WERI-Rb-1 (cell line): ENCODE data around the gene EEFSEC.

Experiments used
- DNase-seq: peaks from one replicate; pipeline ENCODE4 v3.0.0-alpha.2; 2020
- H3K27ac ChIP-seq: fragments of 250-450 bp; sonication (Bioruptor Pico); 2 replicates; pipeline ENCODE4 v1.5.1; 2020; ENCODE audit warnings: mild to moderate bottlenecking, moderate library complexity
- H3K27me3 ChIP-seq: fragments of 250-450 bp; sonication (Bioruptor Pico); 2 replicates; pipeline ENCODE4 v1.5.1; 2021; ENCODE audit warnings: mild to moderate bottlenecking, low read depth, moderate library complexity; ENCODE audit not compliant: insufficient read depth, severe bottlenecking
- H3K36me3 ChIP-seq: fragments of 250-450 bp; sonication (Bioruptor Pico); 2 replicates; pipeline ENCODE4 v1.5.1; 2020; ENCODE audit warnings: mild to moderate bottlenecking, moderate library complexity
- H3K4me3 ChIP-seq: 2 replicates; pipeline ENCODE4 v1.5.1; 2011; ENCODE audit warnings: low read depth, mild to moderate bottlenecking, control low read depth, low read length
- H3K9me3 ChIP-seq: fragments of 250-450 bp; sonication (Bioruptor Pico); 2 replicates; pipeline ENCODE4 v1.5.1; 2021; ENCODE audit warnings: mild to moderate bottlenecking, moderate library complexity; ENCODE audit not compliant: severe bottlenecking
- TF ChIP-seq, protein P1 (sequence below): IDR thresholded peaks from 2 replicates; pipeline ENCODE4 v1.5.1; 2011; ENCODE audit warnings: low read depth, mild to moderate bottlenecking, control low read depth, inconsistent platforms, low read length

EEFSEC gene

DNA sequence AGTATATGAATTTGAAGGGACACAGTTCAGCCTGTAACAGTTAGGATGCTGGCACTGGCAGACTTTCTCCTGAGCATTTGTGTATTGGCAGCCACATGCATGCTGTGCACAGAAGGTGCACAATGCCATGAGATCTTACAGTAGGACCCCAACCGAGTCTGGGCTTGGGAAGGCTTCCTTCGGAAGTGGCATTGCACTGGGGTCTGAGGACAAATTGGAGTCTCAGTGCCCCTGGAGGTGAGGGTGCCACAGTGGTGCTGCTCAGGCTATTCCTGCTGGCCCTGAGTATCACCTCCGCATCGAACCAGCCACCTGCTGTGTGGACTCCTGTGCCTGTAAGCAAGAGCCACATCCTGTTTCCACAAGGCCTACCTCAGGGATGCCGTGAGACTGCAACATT is 213.9 kb downstream of the EEFSEC start:
- Histone ChIP-seq H3K27ac (no peak overlapping the region), H3K9me3 (no peaks in the 10 kb centered on the region), H3K27me3 (no peaks in the 10 kb centered on the region), H3K36me3 (no peaks in the 10 kb centered on the region), H3K4me3 (no peak overlapping the region)
- TF ChIP-seq, protein P1, sequence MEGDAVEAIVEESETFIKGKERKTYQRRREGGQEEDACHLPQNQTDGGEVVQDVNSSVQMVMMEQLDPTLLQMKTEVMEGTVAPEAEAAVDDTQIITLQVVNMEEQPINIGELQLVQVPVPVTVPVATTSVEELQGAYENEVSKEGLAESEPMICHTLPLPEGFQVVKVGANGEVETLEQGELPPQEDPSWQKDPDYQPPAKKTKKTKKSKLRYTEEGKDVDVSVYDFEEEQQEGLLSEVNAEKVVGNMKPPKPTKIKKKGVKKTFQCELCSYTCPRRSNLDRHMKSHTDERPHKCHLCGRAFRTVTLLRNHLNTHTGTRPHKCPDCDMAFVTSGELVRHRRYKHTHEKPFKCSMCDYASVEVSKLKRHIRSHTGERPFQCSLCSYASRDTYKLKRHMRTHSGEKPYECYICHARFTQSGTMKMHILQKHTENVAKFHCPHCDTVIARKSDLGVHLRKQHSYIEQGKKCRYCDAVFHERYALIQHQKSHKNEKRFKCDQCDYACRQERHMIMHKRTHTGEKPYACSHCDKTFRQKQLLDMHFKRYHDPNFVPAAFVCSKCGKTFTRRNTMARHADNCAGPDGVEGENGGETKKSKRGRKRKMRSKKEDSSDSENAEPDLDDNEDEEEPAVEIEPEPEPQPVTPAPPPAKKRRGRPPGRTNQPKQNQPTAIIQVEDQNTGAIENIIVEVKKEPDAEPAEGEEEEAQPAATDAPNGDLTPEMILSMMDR, result no peak
- no peak for DNase-seq

DNA sequence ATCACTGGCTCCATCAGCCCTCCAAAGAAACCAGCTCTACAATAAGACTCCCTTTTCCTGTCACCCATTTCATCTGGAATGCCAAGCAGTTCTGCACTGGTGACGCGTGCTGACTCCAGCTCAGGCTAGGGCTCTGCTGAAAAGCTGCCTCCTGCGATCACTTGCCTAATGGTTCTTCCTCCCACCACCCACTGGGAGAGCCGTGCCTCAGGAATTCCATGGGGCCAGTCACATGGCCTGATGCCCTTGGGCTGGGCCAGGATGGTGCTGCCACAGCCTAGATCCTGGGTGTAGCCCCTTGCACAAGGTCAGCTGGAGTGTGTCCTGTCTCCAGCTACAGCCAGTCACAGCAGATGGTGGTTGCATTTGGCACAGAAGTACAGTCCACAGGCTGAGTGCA is 214.5 kb downstream of the EEFSEC start:
- no peak overlapping the region for H3K4me3 ChIP-seq
- H3K9me3 ChIP-seq, result no peaks in the 10 kb centered on the region
- peak; percentile 16 for DNase-seq
- H3K27ac ChIP-seq, result no peak overlapping the region
- no peaks in the 10 kb centered on the region for H3K27me3 ChIP-seq
- TF ChIP-seq, protein P1, result no peak
- no peaks in the 10 kb centered on the region for H3K36me3 ChIP-seq

DNA sequence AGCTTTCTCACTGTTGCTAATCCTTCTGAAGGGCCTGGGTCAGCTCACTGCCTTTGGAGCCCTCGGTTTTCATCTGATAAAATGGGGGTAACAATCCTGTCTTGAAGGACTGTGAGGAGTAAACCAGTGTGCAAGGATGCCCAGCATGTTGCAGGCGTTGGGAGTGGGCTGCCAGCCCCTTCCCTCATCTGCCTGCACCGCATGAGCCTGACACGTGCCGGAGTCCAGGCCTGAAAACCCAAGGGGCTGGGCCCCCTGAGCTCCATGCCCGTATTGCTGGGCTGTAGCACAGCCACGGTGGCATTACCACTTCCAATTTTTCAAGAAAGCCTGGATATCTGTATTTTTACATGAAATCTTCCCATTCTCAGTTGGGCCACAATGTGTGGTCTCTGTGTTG is 215.3 kb downstream of the EEFSEC start:
- Histone ChIP-seq H3K36me3 (no peaks in the 10 kb centered on the region), H3K27ac (no peak overlapping the region), H3K4me3 (no peak overlapping the region), H3K9me3 (no peaks in the 10 kb centered on the region), H3K27me3 (no peaks in the 10 kb centered on the region)
- no peak for DNase-seq
- TF ChIP-seq, protein P1, result no peak

DNA sequence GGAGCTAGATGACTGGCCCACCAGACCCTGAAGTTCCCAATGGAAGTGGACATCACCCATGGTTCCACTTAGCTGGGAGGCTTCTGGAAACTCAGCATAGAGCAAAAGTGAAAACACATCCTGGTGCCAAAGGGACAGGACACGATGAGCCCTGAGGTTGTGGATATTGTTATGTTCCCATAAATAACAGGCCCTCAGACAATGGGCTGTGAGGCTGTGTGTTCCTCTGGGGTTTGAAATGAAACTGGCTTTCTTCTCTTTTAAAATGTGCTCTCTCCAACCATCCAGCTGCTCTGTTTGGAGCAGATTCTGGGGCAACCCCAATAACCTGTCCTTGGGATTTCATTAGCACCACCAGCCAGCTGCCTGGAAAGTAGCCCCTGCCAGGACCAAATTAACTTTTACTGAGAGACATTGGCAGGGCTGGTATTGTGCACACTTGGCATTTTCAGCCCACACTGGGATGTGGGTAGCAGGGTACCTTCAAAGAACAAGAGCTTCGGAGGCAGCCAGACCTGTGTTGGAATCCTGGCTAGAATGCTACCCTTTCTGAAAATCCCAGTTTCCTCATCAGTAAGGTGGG is 215.9 kb downstream of the EEFSEC start:
- H3K9me3 ChIP-seq, result no peaks in the 10 kb centered on the region
- DNase-seq, result no peak
- no peak overlapping the region for H3K4me3 ChIP-seq
- no peaks in the 10 kb centered on the region for H3K27me3 ChIP-seq
- no peak overlapping the region for H3K27ac ChIP-seq
- no peaks in the 10 kb centered on the region for H3K36me3 ChIP-seq
- TF ChIP-seq, protein P1, result no peak

DNA sequence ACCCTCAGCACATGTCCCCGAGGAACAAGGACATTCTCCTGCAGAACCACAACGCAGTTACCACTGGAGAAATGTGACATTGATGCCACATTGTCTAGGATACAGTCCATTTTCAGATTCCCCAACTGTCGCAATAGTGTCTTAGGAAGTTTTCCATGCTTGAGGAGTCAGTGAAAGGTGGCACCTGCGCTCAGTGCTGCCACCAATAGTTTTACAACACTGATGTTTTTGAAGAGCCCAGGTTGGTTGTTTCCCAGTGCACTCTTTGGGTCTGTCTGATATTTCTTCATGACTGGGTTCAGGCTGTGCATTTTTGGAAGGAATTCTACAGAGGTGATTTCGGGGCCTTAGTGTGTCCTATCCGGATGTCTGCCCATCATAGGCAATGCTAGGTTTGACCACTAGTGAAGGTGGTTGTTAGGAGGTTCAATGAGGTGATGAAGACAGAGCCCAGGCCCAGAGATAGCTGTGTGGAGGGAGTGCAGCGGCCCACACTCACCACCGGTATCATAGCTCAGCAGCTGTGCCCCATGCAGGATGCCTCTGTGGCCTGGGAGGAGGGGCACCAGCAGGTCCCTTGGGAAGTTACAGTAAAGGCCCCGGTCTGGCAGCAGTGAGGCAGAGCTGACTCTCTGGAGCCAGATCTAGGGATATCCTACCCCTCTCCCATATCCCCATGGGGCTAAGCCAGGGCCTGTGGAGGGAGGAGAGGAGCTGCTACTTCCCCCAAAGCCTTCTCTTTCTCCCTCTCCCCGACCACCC is 216.8 kb downstream of the EEFSEC start:
- TF ChIP-seq, protein P1, result peak; percentile 24; the same call in 1 of the 2 replicates
- no peak overlapping the region for H3K4me3 ChIP-seq
- H3K9me3 ChIP-seq, result no peaks in the 10 kb centered on the region
- no peaks in the 10 kb centered on the region for H3K36me3 ChIP-seq
- DNase-seq, result no peak
- no peaks in the 10 kb centered on the region for H3K27me3 ChIP-seq
- no peak overlapping the region for H3K27ac ChIP-seq

DNA sequence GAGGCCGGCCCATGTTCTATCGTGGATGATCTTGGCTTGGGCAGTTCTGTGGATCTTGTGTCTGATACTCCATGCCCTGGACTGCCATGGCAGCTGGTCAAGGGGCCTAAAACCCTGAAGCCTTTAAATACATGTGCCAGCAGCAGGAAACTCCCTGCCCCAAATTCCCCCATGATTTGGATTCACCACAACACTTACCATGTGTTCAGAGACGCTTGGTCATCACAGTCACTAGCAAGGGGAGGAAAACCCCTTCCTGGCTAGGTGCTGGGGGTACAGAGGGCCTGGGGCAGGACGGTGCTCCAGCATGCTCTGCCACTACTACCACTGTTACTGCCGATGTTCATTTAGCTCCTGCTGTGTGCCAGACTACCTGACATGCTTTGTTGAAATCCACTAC is 219.0 kb downstream of the EEFSEC start:
- Histone ChIP-seq H3K27me3 (no peaks in the 10 kb centered on the region), H3K27ac (no peak overlapping the region), H3K4me3 (no peak overlapping the region), H3K9me3 (no peaks in the 10 kb centered on the region), H3K36me3 (no peaks in the 10 kb centered on the region)
- TF ChIP-seq, protein P1, result no peak
- DNase-seq, result no peak
